ENCODE data around the gene TTYH3. TPM values are rescaled to one million over a fixed set of nuclear protein-coding genes. Genes with fewer than 3 reads are reported as not detected.

TTYH3 gene
- total and polyA plus RNA-seq, 2 of the 13 experiments (the other 11 are each of a cell fraction or from before 2014, with no cell fraction given) = 26.3 to 50.0 TPM

- TF ChIP-seq PREB (CRISPR knock-in tag; IDR thresholded peaks at IDR 0.05) (no peak), ZNF20 (CRISPR knock-in tag; IDR thresholded peaks at IDR 0.05) (no peak), ISL2 (CRISPR knock-in tag; IDR thresholded peaks at IDR 0.05) (no peak; the same call in 1 of the 2 replicates), LRRFIP1 (CRISPR knock-in tag; conservative IDR thresholded peaks at IDR 0.05) (no peak), ZNF343 (CRISPR knock-in tag; IDR thresholded peaks at IDR 0.05) (no peak), ZBTB34 (CRISPR knock-in tag; IDR thresholded peaks at IDR 0.05) (peak; percentile 77; the same call in 1 of the 2 replicates), EZH2 (conservative IDR thresholded peaks at IDR 0.05; ENCODE audit: low read depth, low read length) (no peak), SRY (CRISPR knock-in tag; IDR thresholded peaks at IDR 0.05) (no peak), SP1 (IDR thresholded peaks at IDR 0.05) (no peak), SP1 (CRISPR knock-in tag; IDR thresholded peaks at IDR 0.05) (0 out of 2 replicates have a peak, but pooled peaks have one; percentile 10), SMC3 (IDR thresholded peaks at IDR 0.05; ENCODE audit: low read length) (no peak), ZNF792 (CRISPR knock-in tag; IDR thresholded peaks at IDR 0.05) (peak; percentile 74), FOXP4 (CRISPR knock-in tag; IDR thresholded peaks at IDR 0.05) (no peak), STAT5B (CRISPR knock-in tag; IDR thresholded peaks at IDR 0.05) (no peak), CEBPB (IDR thresholded peaks at IDR 0.05; ENCODE audit: borderline replicate concordance, low read depth, low read length) (peak; percentile 60), TRIM22 (IDR thresholded peaks at IDR 0.05) (no peak), FUBP1 (CRISPR knock-in tag; IDR thresholded peaks at IDR 0.05; ENCODE audit: borderline replicate concordance) (no peak), ZNF17 (CRISPR knock-in tag; IDR thresholded peaks at IDR 0.05) (no peak), GPN1 (CRISPR knock-in tag; IDR thresholded peaks at IDR 0.05; ENCODE audit: borderline replicate concordance) (no peak)
These were observed 9.9 kb downstream of the TTYH3 start (continued) for GRCh38 chr7:2641406-2642393.

Data from HepG2 (cell line).